ENCODE results near the gene ISYNA1. TPM values are rescaled to one million over a fixed set of nuclear protein-coding genes. Genes with fewer than 3 reads are reported as not detected.

ISYNA1 gene
- total RNA-seq, 1 experiment from 2014 or later = 236 TPM

GRCh38 chr19:18449552-18449951 lies 11.6 kb upstream of the ISYNA1 start:
- DNase-seq (ENCODE audit: low spot score) = no peak
- ChIA-PET CTCF (interaction anchor here (2.6 to 3.3 kb wide), 2 partner anchors 13 to 21 kb away, joined by 11 to 13 read pairs; no protein-coding TSS in a partner anchor), POLR2A (no interaction called here)
- Mint-ChIP-seq H3K4me1 (peaks cover 3% of the 10 kb centered on the region; the same call in 1 of the 2 replicates), H3K27ac (no peak overlapping the region), H3K36me3 (peaks cover 6% of the 10 kb centered on the region; the same call in 1 of the 2 replicates), H3K27me3 (ENCODE audit: low read depth) (no peaks in the 10 kb centered on the region), H3K4me3 (no peak overlapping the region), H3K9me3 (no peaks in the 10 kb centered on the region)
- no peak for ATAC-seq
- TF ChIP-seq ATF6 (CRISPR knock-in tag; IDR thresholded peaks at IDR 0.05) (no peak), CREM (CRISPR knock-in tag; IDR thresholded peaks at IDR 0.05) (no peak), FOXP1 (CRISPR knock-in tag; IDR thresholded peaks at IDR 0.05; ENCODE audit: borderline replicate concordance) (no peak), ZNF396 (CRISPR knock-in tag; IDR thresholded peaks at IDR 0.05; ENCODE audit: borderline replicate concordance) (no peak), E2F5 (CRISPR knock-in tag; IDR thresholded peaks at IDR 0.05) (no peak), FOXJ3 (CRISPR knock-in tag; IDR thresholded peaks at IDR 0.05; ENCODE audit: borderline replicate concordance) (no peak)

GRCh38 chr19:18446811-18447359 lies 9.0 kb upstream of the ISYNA1 start:
- no peaks in the 10 kb centered on the region for H3K27me3 Mint-ChIP-seq (ENCODE audit: low read depth)
- H3K4me3 Mint-ChIP-seq = no peak overlapping the region
- POLR2A ChIA-PET = no interaction called here
- peaks cover 5% of the 10 kb centered on the region for H3K9me3 Mint-ChIP-seq
- CTCF ChIA-PET = interaction anchor here (0.5 to 2.6 kb wide), 5 partner anchors 13 to 459 kb away, joined by 3 to 13 read pairs (median 4); no protein-coding TSS in a partner anchor
- no peak for TF ChIP-seq ZBTB21 (CRISPR knock-in tag; IDR thresholded peaks at IDR 0.05; ENCODE audit: borderline replicate concordance)
- TF ChIP-seq ATF6 (CRISPR knock-in tag; IDR thresholded peaks at IDR 0.05) = no peak
- no peak for TF ChIP-seq ATF1 (CRISPR knock-in tag; IDR thresholded peaks at IDR 0.05)
- no peak for TF ChIP-seq SMAD4 (CRISPR knock-in tag; IDR thresholded peaks at IDR 0.05)
- TF ChIP-seq, protein P1, sequence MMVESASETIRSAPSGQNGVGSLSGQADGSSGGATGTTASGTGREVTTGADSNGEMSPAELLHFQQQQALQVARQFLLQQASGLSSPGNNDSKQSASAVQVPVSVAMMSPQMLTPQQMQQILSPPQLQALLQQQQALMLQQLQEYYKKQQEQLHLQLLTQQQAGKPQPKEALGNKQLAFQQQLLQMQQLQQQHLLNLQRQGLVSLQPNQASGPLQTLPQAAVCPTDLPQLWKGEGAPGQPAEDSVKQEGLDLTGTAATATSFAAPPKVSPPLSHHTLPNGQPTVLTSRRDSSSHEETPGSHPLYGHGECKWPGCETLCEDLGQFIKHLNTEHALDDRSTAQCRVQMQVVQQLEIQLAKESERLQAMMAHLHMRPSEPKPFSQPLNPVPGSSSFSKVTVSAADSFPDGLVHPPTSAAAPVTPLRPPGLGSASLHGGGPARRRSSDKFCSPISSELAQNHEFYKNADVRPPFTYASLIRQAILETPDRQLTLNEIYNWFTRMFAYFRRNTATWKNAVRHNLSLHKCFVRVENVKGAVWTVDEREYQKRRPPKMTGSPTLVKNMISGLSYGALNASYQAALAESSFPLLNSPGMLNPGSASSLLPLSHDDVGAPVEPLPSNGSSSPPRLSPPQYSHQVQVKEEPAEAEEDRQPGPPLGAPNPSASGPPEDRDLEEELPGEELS (CRISPR knock-in tag; IDR thresholded peaks at IDR 0.05) = no peak
- TF ChIP-seq AFF4 (CRISPR knock-in tag; IDR thresholded peaks at IDR 0.05; ENCODE audit: borderline replicate concordance) = no peak
- TF ChIP-seq ELF4 (CRISPR knock-in tag; IDR thresholded peaks at IDR 0.05; ENCODE audit: low read depth) = no peak
- TF ChIP-seq SP1 (CRISPR knock-in tag; conservative IDR thresholded peaks at IDR 0.05) = no peak
- DNase-seq (ENCODE audit: low spot score) = no peak
- H3K4me1 Mint-ChIP-seq = no peaks in the 10 kb centered on the region
- H3K27ac Mint-ChIP-seq = no peak overlapping the region
- H3K36me3 Mint-ChIP-seq = peaks cover 13% of the 10 kb centered on the region
- ATAC-seq = no peak

Measured in WTC11 (cell line).